Measurements from ENCODE around the gene RGL2.

GRCh38 chr6:33333666-33334065 is 34.9 kb upstream of the RGL2 start:
- TF ChIP-seq SIN3A (IDR thresholded peaks at IDR 0.05; ENCODE audit: borderline replicate concordance, insufficient read depth, low read depth, low read length): no peak
- no peak for TF ChIP-seq CTCF (IDR thresholded peaks at IDR 0.05)
- no peak for TF ChIP-seq POLR2AphosphoS5 (IDR thresholded peaks at IDR 0.05; ENCODE audit: low read depth, low read length)
- TF ChIP-seq REST (IDR thresholded peaks at IDR 0.05; ENCODE audit: insufficient read depth in 1 of 2, low read depth in 2 of 2, low read length in 1 of 2): no peak
- TF ChIP-seq TCF7L2 (IDR thresholded peaks at IDR 0.05; ENCODE audit: low read depth, low read length): no peak
